Vagina (tissue), 2 donors: Measurements from ENCODE around the gene SHFL. TPM values are rescaled to one million over a fixed set of nuclear protein-coding genes. Genes with fewer than 3 reads are reported as not detected.

Source experiments
- DNase-seq, 2 donors: peaks; one replicate each; pipeline ENCODE4 v3.0.0-alpha.2; 2017; ENCODE audit errors: extremely low spot score in 2 of 2
- H3K27ac ChIP-seq: fragments of 200-600 bp; sonication (generic); one replicate; pipeline ENCODE4 v1.5.1; 2019
- H3K27me3 ChIP-seq: fragments of 200-600 bp; sonication (generic); one replicate; pipeline ENCODE4 v1.5.1; 2019
- H3K36me3 ChIP-seq, 2 donors: fragments of 200-600 bp; sonication (generic); one replicate each; pipeline ENCODE4 v1.5.1; 2017 to 2019
- H3K4me1 ChIP-seq: fragments of 200-600 bp; sonication (generic); one replicate; pipeline ENCODE4 v1.5.1; 2019
- H3K4me3 ChIP-seq, 2 donors: fragments of 200-600 bp; sonication (generic); 1 replicate in 1 of 2; 2 replicates in 1 of 2; pipeline ENCODE4 v1.5.1; 2016 to 2019
- H3K9me3 ChIP-seq: fragments of 200-600 bp; sonication (generic); one replicate; pipeline ENCODE4 v1.5.1; 2019
- CTCF ChIP-seq, 3 experiments: fragments of 450-650 bp in 2 of 3; fragments of 200-600 bp in 1 of 3; sonication (generic) in 1 of 3; IDR thresholded peaks; one replicate each; pipeline ENCODE4 v1.5.1; 2017 to 2019; ENCODE audit warnings: antibody characterized with exemption in 3 of 3, mild to moderate bottlenecking in 2 of 3, moderate library complexity in 2 of 3
- POLR2A ChIP-seq, 2 donors: fragments of 450-650 bp; IDR thresholded peaks; one replicate each; pipeline ENCODE4 v1.6.1; 2017; ENCODE audit warnings: antibody characterized with exemption in 2 of 2, mild to moderate bottlenecking in 2 of 2, moderate library complexity in 2 of 2
- POLR2AphosphoS5 ChIP-seq, 2 donors: sonication (generic); formaldehyde crosslinking; IDR thresholded peaks; one replicate each; pipeline ENCODE4 v1.9.0; 2017; ENCODE audit warnings: antibody characterized with exemption in 2 of 2, mild to moderate bottlenecking in 2 of 2, low read depth in 1 of 2; ENCODE audit not compliant: insufficient read depth in 1 of 2
- intact Hi-C: fragments of 100-400 bp; cut with DNase I; formaldehyde crosslinking; loops from one replicate; pipeline ENCODE4 v1.15.1; 2023
- total RNA-seq: library from RNA; depleted of rRNA; stranded (reverse); fragments of >200 nt; gene quantifications from one replicate; pipeline ENCODE4 v1.2.3, GENCODE V29; 2016

The SHFL gene
- total RNA-seq, 1 donor from 2014 or later, result 46.9 TPM

- no peak for TF ChIP-seq POLR2AphosphoS5 (IDR thresholded peaks at IDR 0.05; ENCODE audit: insufficient read depth in 1 of 2, low read depth in 1 of 2)
- TF ChIP-seq POLR2A (IDR thresholded peaks at IDR 0.05), result no peak
- no peak for TF ChIP-seq CTCF (IDR thresholded peaks at IDR 0.05)
- intact Hi-C loops, result no loop called here
- Histone ChIP-seq H3K4me1 (no peaks in the 10 kb centered on the region), H3K27me3 (no peaks in the 10 kb centered on the region), H3K9me3 (no peaks in the 10 kb centered on the region), H3K36me3 (no peaks in the 10 kb centered on the region), H3K4me3 (no peak overlapping the region), H3K27ac (no peak overlapping the region)
- DNase-seq, result no peak
These were observed 24.3 kb upstream of the SHFL start for GRCh38 chr19:10061717-10062310.

- Histone ChIP-seq H3K27ac (no peak overlapping the region), H3K4me3 (no peak overlapping the region), H3K27me3 (no peaks in the 10 kb centered on the region), H3K9me3 (no peaks in the 10 kb centered on the region), H3K36me3 (no peaks in the 10 kb centered on the region), H3K4me1 (no peaks in the 10 kb centered on the region)
- intact Hi-C loops, result no loop called here
- TF ChIP-seq POLR2A (IDR thresholded peaks at IDR 0.05), result no peak
- no peak for TF ChIP-seq POLR2AphosphoS5 (IDR thresholded peaks at IDR 0.05; ENCODE audit: insufficient read depth in 1 of 2, low read depth in 1 of 2)
- TF ChIP-seq CTCF (IDR thresholded peaks at IDR 0.05), result no peak
- DNase-seq, result no peak
These were observed 17.9 kb upstream of the SHFL start for GRCh38 chr19:10068205-10068604.

- Histone ChIP-seq H3K9me3 (no peaks in the 10 kb centered on the region), H3K27ac (no peak overlapping the region), H3K4me3 (no peak overlapping the region), H3K4me1 (no peaks in the 10 kb centered on the region), H3K36me3 (no peaks in the 10 kb centered on the region), H3K27me3 (no peaks in the 10 kb centered on the region)
- intact Hi-C loops, result no loop called here
- no peak for DNase-seq
- no peak for TF ChIP-seq POLR2AphosphoS5 (IDR thresholded peaks at IDR 0.05; ENCODE audit: insufficient read depth in 1 of 2, low read depth in 1 of 2)
- no peak for TF ChIP-seq POLR2A (IDR thresholded peaks at IDR 0.05)
- TF ChIP-seq CTCF (IDR thresholded peaks at IDR 0.05), result no peak
These were observed 17.1 kb upstream of the SHFL start for GRCh38 chr19:10069046-10069445.

GRCh38 chr19:10070730-10071446 lies 15.2 kb upstream of the SHFL start:
- TF ChIP-seq CTCF (IDR thresholded peaks at IDR 0.05) (no peak), POLR2A (IDR thresholded peaks at IDR 0.05) (no peak), POLR2AphosphoS5 (IDR thresholded peaks at IDR 0.05; ENCODE audit: insufficient read depth in 1 of 2, low read depth in 1 of 2) (no peak)
- intact Hi-C loops, result no loop called here
- no peaks in the 10 kb centered on the region for H3K36me3 ChIP-seq
- H3K4me3 ChIP-seq, result no peak overlapping the region
- DNase-seq, result no peak
- H3K27ac ChIP-seq, result no peak overlapping the region
- no peaks in the 10 kb centered on the region for H3K4me1 ChIP-seq
- H3K9me3 ChIP-seq, result no peaks in the 10 kb centered on the region
- H3K27me3 ChIP-seq, result no peaks in the 10 kb centered on the region

GRCh38 chr19:10074153-10074552 lies 12.0 kb upstream of the SHFL start:
- no peak overlapping the region for H3K27ac ChIP-seq
- no peaks in the 10 kb centered on the region for H3K9me3 ChIP-seq
- intact Hi-C loops, result no loop called here
- H3K4me3 ChIP-seq, result no peak overlapping the region
- H3K4me1 ChIP-seq, result no peaks in the 10 kb centered on the region
- TF ChIP-seq CTCF (IDR thresholded peaks at IDR 0.05) (peak in 1 of 3 experiments; percentile 8), POLR2A (IDR thresholded peaks at IDR 0.05) (no peak), POLR2AphosphoS5 (IDR thresholded peaks at IDR 0.05; ENCODE audit: insufficient read depth in 1 of 2, low read depth in 1 of 2) (no peak)
- no peaks in the 10 kb centered on the region for H3K27me3 ChIP-seq
- H3K36me3 ChIP-seq, result no peaks in the 10 kb centered on the region
- DNase-seq, result no peak
